ENCODE data around the gene RUSF1.

RUSF1 gene

GRCh38 chr16:31459687-31460581 is 48.3 kb downstream of the RUSF1 start:
- TF ChIP-seq CTCF (IDR thresholded peaks at IDR 0.05; ENCODE audit: borderline replicate concordance, control extremely low read depth, extremely low read depth, insufficient read depth, missing control alignments) = no peak
- peak; percentile 99 for DNase-seq (ENCODE audit: low spot score)
- in situ Hi-C loops (cut with MboI; ENCODE audit: low sequenced_read_pairs, unreplicated experiment) = loop anchor here (10.0 kb wide), 1 partner anchor 405 kb away; no protein-coding TSS in a partner anchor

GRCh38 chr16:31458844-31459686 is 49.1 kb downstream of the RUSF1 start, which contains the start of gene ARMC5:
Gene ARMC5, plus strand, starts transcription at chr16:31459501. Its CDS starts 24 bp downstream, at chr16:31459525.
- in situ Hi-C loops (cut with MboI; ENCODE audit: low sequenced_read_pairs, unreplicated experiment) = loop anchor here (10.0 kb wide), 1 partner anchor 406 kb away; no protein-coding TSS in a partner anchor
- TF ChIP-seq CTCF (IDR thresholded peaks at IDR 0.05; ENCODE audit: borderline replicate concordance, control extremely low read depth, extremely low read depth, insufficient read depth, missing control alignments) = peak; percentile 64
- DNase-seq (ENCODE audit: low spot score) = peak; percentile 92

- in situ Hi-C loops (cut with MboI; ENCODE audit: low sequenced_read_pairs, unreplicated experiment) = loop anchor here (10.0 kb wide), 1 partner anchor 407 kb away; no protein-coding TSS in a partner anchor
- DNase-seq (ENCODE audit: low spot score) = peak; percentile 65
- TF ChIP-seq CTCF (IDR thresholded peaks at IDR 0.05; ENCODE audit: borderline replicate concordance, control extremely low read depth, extremely low read depth, insufficient read depth, missing control alignments) = no peak
Measured at GRCh38 chr16:31458073-31458843, 49.9 kb downstream of the RUSF1 start.

- no peak for TF ChIP-seq CTCF (IDR thresholded peaks at IDR 0.05; ENCODE audit: borderline replicate concordance, control extremely low read depth, extremely low read depth, insufficient read depth, missing control alignments)
- in situ Hi-C loops (cut with MboI; ENCODE audit: low sequenced_read_pairs, unreplicated experiment) = loop anchor here (10.0 kb wide), 1 partner anchor 408 kb away; no protein-coding TSS in a partner anchor
- no peak for DNase-seq (ENCODE audit: low spot score)
Measured at GRCh38 chr16:31456988-31457360, 51.2 kb downstream of the RUSF1 start.

- TF ChIP-seq CTCF (IDR thresholded peaks at IDR 0.05; ENCODE audit: borderline replicate concordance, control extremely low read depth, extremely low read depth, insufficient read depth, missing control alignments) = peak; percentile 45
- DNase-seq (ENCODE audit: low spot score) = no peak
- in situ Hi-C loops (cut with MboI; ENCODE audit: low sequenced_read_pairs, unreplicated experiment) = loop anchor here (10.0 kb wide), 1 partner anchor 409 kb away; no protein-coding TSS in a partner anchor
Measured at GRCh38 chr16:31455601-31456314, 52.4 kb downstream of the RUSF1 start.
